Nephron (organoid): ENCODE data around the gene PIRT.
A peak's percentile ranks its signal among the peaks of the same experiment; 100 is the strongest.

Experiments
- H3K27ac Mint-ChIP-seq, 3 experiments: 2 replicates each; pipeline ENCODE4 v1.8.0; 2020; ENCODE audit warnings: mixed read lengths in 3 of 3, mild to moderate bottlenecking in 2 of 3, moderate library complexity in 1 of 3
- H3K27me3 Mint-ChIP-seq: 2 replicates; pipeline ENCODE4 v1.8.0; 2021; ENCODE audit warnings: low read depth, mild to moderate bottlenecking, moderate library complexity, mixed read lengths
- H3K36me3 Mint-ChIP-seq: 2 replicates; pipeline ENCODE4 v1.8.0; 2020; ENCODE audit warnings: low read depth, mixed read lengths
- H3K4me1 Mint-ChIP-seq: 2 replicates; pipeline ENCODE4 v1.8.0; 2020; ENCODE audit warnings: mixed read lengths
- H3K4me3 Mint-ChIP-seq, 3 experiments: 2 replicates each; pipeline ENCODE4 v1.8.0; 2020; ENCODE audit warnings: mild to moderate bottlenecking in 3 of 3, mixed read lengths in 3 of 3, moderate library complexity in 2 of 3
- H3K9me3 Mint-ChIP-seq: 2 replicates; pipeline ENCODE4 v1.8.0; 2020; ENCODE audit warnings: mixed read lengths
- TF ChIP-seq, protein P1 (sequence below), 3 experiments: fragments of 200-600 bp; sonication (generic); IDR thresholded peaks; one replicate each; pipeline ENCODE4 v1.5.0; 2021; ENCODE audit warnings: antibody characterized with exemption in 3 of 3; ENCODE audit not compliant: unreplicated experiment in 3 of 3

Gene PIRT

GRCh38 chr17:10837921-10838320, at the start of gene PIRT:
TSS of gene PIRT (minus strand) at chr17:10838087. CDS start at chr17:10825645, 12,442 bp downstream.
- no peak within 1 kb of the TSS for H3K4me3 Mint-ChIP-seq
- TF ChIP-seq, protein P1, sequence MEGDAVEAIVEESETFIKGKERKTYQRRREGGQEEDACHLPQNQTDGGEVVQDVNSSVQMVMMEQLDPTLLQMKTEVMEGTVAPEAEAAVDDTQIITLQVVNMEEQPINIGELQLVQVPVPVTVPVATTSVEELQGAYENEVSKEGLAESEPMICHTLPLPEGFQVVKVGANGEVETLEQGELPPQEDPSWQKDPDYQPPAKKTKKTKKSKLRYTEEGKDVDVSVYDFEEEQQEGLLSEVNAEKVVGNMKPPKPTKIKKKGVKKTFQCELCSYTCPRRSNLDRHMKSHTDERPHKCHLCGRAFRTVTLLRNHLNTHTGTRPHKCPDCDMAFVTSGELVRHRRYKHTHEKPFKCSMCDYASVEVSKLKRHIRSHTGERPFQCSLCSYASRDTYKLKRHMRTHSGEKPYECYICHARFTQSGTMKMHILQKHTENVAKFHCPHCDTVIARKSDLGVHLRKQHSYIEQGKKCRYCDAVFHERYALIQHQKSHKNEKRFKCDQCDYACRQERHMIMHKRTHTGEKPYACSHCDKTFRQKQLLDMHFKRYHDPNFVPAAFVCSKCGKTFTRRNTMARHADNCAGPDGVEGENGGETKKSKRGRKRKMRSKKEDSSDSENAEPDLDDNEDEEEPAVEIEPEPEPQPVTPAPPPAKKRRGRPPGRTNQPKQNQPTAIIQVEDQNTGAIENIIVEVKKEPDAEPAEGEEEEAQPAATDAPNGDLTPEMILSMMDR (IDR thresholded peaks at IDR 0.05; ENCODE audit: unreplicated experiment in 3 of 3), result no peak
- no peaks in the 10 kb centered on the region for H3K36me3 Mint-ChIP-seq
- H3K27me3 Mint-ChIP-seq, result peaks cover 14% of the 10 kb centered on the region
- no peaks in the 10 kb centered on the region for H3K4me1 Mint-ChIP-seq
- H3K9me3 Mint-ChIP-seq, result no peaks in the 10 kb centered on the region
- no peak within 1 kb of the TSS for H3K27ac Mint-ChIP-seq

DNA sequence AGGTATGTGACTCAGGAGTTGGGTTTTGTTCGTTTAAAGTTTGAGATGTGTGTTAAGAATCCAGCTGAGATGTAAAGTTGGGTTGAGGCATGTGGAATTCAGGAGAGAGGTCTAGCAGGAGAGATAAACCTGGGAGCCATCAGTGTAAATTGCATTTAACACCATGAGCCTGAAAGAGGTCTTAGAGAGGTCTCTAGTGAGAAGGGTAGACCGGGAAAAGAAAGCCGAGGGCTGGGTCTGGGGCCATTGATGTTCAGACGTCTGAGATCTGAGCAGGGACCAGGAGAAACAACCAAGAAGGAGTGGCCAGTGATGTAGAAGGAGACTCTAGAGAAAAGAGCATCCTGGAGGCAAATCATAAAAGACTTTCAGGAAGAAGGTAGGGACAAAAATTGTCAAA, 44.1 kb upstream of the PIRT start:
- H3K27me3 Mint-ChIP-seq, result peaks cover 13% of the 10 kb centered on the region
- peaks cover 2% of the 10 kb centered on the region for H3K9me3 Mint-ChIP-seq
- H3K4me3 Mint-ChIP-seq, result no peak overlapping the region
- no peaks in the 10 kb centered on the region for H3K36me3 Mint-ChIP-seq
- H3K27ac Mint-ChIP-seq, result no peak overlapping the region
- TF ChIP-seq, protein P1 (IDR thresholded peaks at IDR 0.05; ENCODE audit: unreplicated experiment in 3 of 3), result no peak
- H3K4me1 Mint-ChIP-seq, result no peaks in the 10 kb centered on the region

- Mint-ChIP-seq H3K36me3 (no peaks in the 10 kb centered on the region), H3K9me3 (no peaks in the 10 kb centered on the region), H3K4me1 (no peaks in the 10 kb centered on the region), H3K4me3 (no peak overlapping the region), H3K27ac (no peak overlapping the region), H3K27me3 (peaks cover 17% of the 10 kb centered on the region)
- TF ChIP-seq, protein P1 (IDR thresholded peaks at IDR 0.05; ENCODE audit: unreplicated experiment in 3 of 3), result peak; percentile 58 to 75 (median 67)
Measured at GRCh38 chr17:10879190-10879836, 41.4 kb upstream of the PIRT start.

- Mint-ChIP-seq H3K27ac (no peak overlapping the region), H3K36me3 (no peaks in the 10 kb centered on the region), H3K4me3 (no peak overlapping the region), H3K9me3 (peaks cover 3% of the 10 kb centered on the region), H3K27me3 (peaks cover 20% of the 10 kb centered on the region), H3K4me1 (no peaks in the 10 kb centered on the region)
- TF ChIP-seq, protein P1 (IDR thresholded peaks at IDR 0.05; ENCODE audit: unreplicated experiment in 3 of 3), result peak; percentile 80 to 82 (median 81)
Measured at GRCh38 chr17:10875984-10876555, 38.2 kb upstream of the PIRT start.

GRCh38 chr17:10875430-10875851, 37.6 kb upstream of the PIRT start:
- no peak overlapping the region for H3K4me3 Mint-ChIP-seq
- H3K36me3 Mint-ChIP-seq, result no peaks in the 10 kb centered on the region
- H3K4me1 Mint-ChIP-seq, result no peaks in the 10 kb centered on the region
- H3K9me3 Mint-ChIP-seq, result peaks cover 3% of the 10 kb centered on the region
- H3K27ac Mint-ChIP-seq, result no peak overlapping the region
- TF ChIP-seq, protein P1 (IDR thresholded peaks at IDR 0.05; ENCODE audit: unreplicated experiment in 3 of 3), result no peak
- peaks cover 22% of the 10 kb centered on the region for H3K27me3 Mint-ChIP-seq

DNA sequence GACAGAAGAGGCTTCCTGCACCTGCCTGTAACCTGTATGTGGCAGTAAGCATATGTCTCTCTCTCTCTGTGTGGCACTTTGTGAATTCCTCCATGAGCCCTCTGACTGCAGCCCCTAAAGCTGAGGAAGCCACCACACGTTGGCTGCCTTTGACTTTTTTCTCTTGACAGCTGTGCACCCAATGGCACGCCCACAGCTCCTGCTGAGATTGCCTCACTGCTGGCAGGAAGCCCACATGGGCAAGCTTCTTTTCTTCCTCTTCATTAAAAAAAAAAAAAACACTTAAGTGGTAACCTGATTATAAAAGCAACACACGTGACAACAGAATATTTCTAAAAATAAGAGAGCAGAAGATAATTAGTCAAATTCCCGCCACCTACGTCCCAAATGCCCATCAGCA, 34.0 kb upstream of the PIRT start:
- Mint-ChIP-seq H3K36me3 (no peaks in the 10 kb centered on the region), H3K4me1 (no peaks in the 10 kb centered on the region), H3K27me3 (peaks cover 23% of the 10 kb centered on the region), H3K27ac (no peak overlapping the region), H3K4me3 (no peak overlapping the region), H3K9me3 (peaks cover 5% of the 10 kb centered on the region)
- TF ChIP-seq, protein P1 (IDR thresholded peaks at IDR 0.05; ENCODE audit: unreplicated experiment in 3 of 3), result no peak
